ENCODE data around the gene FOXN3. TPM values are rescaled to one million over a fixed set of nuclear protein-coding genes. Genes with fewer than 3 reads are reported as not detected.

FOXN3 gene
- total and polyA plus RNA-seq, 2 donors (not counting 3 experiments of a cell fraction or from before 2014, with no cell fraction given): 16.9 to 41.8 TPM

DNA sequence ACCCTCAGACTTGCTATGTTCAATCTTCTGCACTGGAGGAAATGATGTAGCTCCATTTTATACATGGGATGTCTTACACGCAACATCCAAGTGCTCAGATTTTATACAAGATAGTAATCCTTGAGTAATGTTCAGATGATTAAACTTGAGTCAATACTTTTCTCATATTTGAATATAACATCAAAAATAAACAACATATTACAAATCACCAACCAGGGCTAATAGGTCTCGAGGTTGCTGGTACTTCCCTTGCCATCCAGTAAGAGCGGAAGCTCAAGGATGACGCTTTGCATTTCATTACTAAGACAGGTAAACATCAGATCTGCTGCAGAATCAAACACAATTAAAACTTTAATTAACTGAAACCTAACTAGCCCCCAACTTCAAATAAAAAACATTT, 97.3 kb downstream of the FOXN3 start:
- Histone ChIP-seq H3K27me3 (ENCODE audit: control insufficient read depth in 2 of 2, insufficient read depth in 2 of 2, low read length in 2 of 2) (no peaks in the 10 kb centered on the region), H2AFZ (ENCODE audit: low read depth, low read length) (no peak overlapping the region), H3K4me2 (ENCODE audit: insufficient read depth, low read length) (no peak overlapping the region), H3K4me1 (ENCODE audit: control insufficient read depth, extremely low read depth, insufficient read depth, low read length) (no peaks in the 10 kb centered on the region), H3K9ac (replicated peaks; ENCODE audit: extremely low read depth, insufficient read depth, low read length) (no peak overlapping the region), H3K9me1 (replicated peaks; ENCODE audit: control insufficient read depth, extremely low read depth, insufficient read depth, low read length) (no peaks in the 10 kb centered on the region), H3K36me3 (ENCODE audit: control insufficient read depth in 2 of 2, extremely low read depth in 1 of 2, insufficient read depth in 2 of 2, low read length in 2 of 2) (no peaks in the 10 kb centered on the region), H3K27ac (ENCODE audit: insufficient read depth, low read depth, low read length) (no peak overlapping the region), H3K4me3 (replicated peaks in 1 of 3; ENCODE audit: insufficient read depth in 1 of 3, low read depth in 1 of 3, low read length in 3 of 3) (no peak overlapping the region), H3K79me2 (ENCODE audit: control insufficient read depth, insufficient read depth, low read length) (no peaks in the 10 kb centered on the region), H3K9me3 (replicated peaks; ENCODE audit: control insufficient read depth, insufficient read depth, low read length) (no peaks in the 10 kb centered on the region), H4K20me1 (replicated peaks; ENCODE audit: control insufficient read depth, extremely low read depth, insufficient read depth, low read length) (no peaks in the 10 kb centered on the region)
- BruUV-seq (replicated peaks): no TSS peak
- intact Hi-C loops (cut with micrococcal nuclease): no loop called here
- POLR2A ChIA-PET: no interaction called here
- FAIRE-seq (no peak), DNase-seq (ENCODE audit: low read depth, low spot score) (no peak)
- TF ChIP-seq EZH2 (IDR thresholded peaks at IDR 0.05; ENCODE audit: borderline replicate concordance, low read depth, low read length, severe bottlenecking): no peak
- no peak for TF ChIP-seq MYC (IDR thresholded peaks at IDR 0.05; ENCODE audit: low read depth, low read length)
- no peak for TF ChIP-seq GATA2 (IDR thresholded peaks at IDR 0.05; ENCODE audit: insufficient read depth, insufficient read length, low read depth, low read length)
- TF ChIP-seq, protein P1, sequence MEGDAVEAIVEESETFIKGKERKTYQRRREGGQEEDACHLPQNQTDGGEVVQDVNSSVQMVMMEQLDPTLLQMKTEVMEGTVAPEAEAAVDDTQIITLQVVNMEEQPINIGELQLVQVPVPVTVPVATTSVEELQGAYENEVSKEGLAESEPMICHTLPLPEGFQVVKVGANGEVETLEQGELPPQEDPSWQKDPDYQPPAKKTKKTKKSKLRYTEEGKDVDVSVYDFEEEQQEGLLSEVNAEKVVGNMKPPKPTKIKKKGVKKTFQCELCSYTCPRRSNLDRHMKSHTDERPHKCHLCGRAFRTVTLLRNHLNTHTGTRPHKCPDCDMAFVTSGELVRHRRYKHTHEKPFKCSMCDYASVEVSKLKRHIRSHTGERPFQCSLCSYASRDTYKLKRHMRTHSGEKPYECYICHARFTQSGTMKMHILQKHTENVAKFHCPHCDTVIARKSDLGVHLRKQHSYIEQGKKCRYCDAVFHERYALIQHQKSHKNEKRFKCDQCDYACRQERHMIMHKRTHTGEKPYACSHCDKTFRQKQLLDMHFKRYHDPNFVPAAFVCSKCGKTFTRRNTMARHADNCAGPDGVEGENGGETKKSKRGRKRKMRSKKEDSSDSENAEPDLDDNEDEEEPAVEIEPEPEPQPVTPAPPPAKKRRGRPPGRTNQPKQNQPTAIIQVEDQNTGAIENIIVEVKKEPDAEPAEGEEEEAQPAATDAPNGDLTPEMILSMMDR (IDR thresholded peaks at IDR 0.05; ENCODE audit: extremely low read depth in 1 of 2, insufficient read depth in 1 of 2, low read depth in 1 of 2, low read length in 2 of 2): no peak
- TF ChIP-seq FOS (IDR thresholded peaks at IDR 0.05; ENCODE audit: borderline replicate concordance, insufficient read depth, low read length): no peak
- no peak for TF ChIP-seq POLR2A (IDR thresholded peaks at IDR 0.05; ENCODE audit: low read depth, low read length)
- no peak for TF ChIP-seq POLR2AphosphoS5 (IDR thresholded peaks at IDR 0.05; ENCODE audit: insufficient read depth, low read depth, low read length)
- no peak for TF ChIP-seq JUN (IDR thresholded peaks at IDR 0.05; ENCODE audit: borderline replicate concordance, insufficient read depth, insufficient read length, low read depth)
- TF ChIP-seq, protein P2, sequence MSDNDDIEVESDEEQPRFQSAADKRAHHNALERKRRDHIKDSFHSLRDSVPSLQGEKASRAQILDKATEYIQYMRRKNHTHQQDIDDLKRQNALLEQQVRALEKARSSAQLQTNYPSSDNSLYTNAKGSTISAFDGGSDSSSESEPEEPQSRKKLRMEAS (IDR thresholded peaks at IDR 0.05; ENCODE audit: insufficient read depth, insufficient read length): no peak
- CTCF ChIA-PET: interaction anchor here (1.5 kb wide), 1 partner anchor 11 kb away, joined by 3 read pairs; no protein-coding TSS in a partner anchor
- dilution Hi-C loops (cut with MboI; ENCODE audit: extremely low pct_ligation_motif_present, low sequenced_read_pairs): no loop called here
